ENCODE results near the gene TYSND1.
"Not testable (repeated sequence)": the region's sequence is repeated elsewhere in the genome, so short reads cannot be mapped to it uniquely, and the experiment has no call there.

Gene TYSND1

DNA sequence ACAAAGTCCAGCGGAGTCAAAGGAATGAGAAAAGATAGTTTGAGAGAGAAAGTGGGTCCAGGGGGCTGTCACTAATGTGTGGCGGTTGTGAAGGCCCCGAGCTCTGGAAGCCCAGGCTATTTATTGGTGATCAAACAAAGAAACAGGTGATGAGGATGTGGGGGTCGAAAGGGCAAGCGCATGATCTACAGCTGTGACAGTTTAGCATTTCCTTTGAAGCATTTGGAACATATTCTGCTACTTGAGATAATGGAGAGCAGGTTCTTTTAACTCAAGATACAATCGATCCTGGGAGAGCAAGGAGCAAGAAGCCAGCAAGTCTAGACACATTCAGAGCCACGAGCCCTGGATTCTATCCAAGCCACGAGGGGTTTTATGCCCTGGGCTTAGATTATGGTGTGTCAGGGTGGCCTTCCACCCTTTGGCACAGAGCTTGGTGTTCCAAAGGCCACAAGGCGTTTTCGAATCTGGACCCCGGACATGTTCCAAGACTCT, 45.4 kb downstream of the TYSND1 start:
- DNase-seq, result not testable (repeated sequence)

DNA sequence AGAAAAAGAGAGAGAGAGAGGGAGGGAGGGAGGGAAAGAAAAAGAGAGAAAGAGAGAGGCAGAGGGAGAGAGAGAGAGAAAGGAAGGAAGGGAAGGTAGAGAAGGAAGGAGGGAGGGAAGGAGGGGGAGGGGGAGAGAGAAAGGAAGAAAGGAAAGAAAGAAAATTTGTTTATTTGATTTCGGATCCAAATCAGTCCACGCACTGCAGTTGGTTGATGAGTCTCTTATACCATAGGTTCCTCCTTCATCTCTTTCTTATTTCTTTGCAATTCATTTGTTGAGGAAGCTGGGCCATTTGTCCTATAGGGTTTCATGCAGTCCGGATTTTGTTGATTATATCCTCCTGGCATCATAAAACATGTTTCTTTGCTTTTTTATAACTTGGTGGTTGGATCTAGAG, 48.2 kb downstream of the TYSND1 start:
- DNase-seq, result no peak

DNA sequence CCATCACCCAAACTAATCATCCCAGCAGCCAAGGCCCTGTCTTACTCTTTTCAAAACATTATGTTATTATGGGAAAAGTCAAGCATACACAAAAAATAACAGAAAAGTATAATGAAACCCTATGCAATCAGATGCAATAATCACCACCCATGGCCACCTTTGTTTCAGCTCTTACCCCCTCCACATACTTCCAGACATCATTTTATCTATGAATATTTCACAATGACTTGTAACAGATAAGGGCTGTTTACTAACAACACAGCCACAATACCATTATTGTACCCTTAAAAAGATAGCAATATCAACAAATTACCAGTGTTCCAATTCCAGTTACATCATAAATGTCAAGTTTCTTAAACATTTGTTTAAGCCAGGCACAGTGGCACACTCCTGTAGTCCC, 49.0 kb downstream of the TYSND1 start:
- DNase-seq, result no peak

DNA sequence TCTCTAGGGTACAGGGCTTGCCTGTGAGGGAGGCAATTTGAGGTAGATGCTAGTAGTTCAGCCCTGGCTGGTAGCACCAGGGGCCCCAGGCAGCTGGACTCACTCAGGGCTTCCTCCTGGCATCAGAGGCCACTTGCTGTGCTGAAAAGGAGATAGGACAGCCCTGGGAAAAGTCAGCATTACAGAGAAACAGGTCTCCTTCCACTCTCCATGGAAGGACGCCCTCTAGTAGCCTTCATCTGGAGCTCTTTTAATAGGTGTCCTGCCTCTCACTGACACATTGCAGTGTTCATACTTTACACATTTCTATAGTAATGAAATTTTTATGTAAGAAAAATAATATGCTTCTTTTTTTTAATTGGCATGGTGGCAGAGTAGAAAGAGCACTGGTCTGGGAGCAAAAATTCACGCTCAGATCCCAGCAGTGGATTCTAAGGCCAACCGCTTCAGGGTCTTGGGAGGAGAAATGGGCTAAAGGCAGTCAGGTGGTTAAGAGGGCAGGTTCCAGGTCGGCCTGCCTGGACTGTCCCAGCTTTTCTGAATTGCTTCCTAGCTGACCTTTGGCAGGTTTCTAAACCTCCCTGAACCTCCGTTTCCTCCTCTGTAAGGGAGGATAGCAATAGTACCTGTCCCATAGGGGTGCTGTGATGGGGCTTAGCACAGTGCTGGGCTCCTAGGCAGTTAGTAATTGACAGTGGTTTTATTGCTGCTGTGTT, 49.6 kb downstream of the TYSND1 start:
- DNase-seq, result no peak

DNA sequence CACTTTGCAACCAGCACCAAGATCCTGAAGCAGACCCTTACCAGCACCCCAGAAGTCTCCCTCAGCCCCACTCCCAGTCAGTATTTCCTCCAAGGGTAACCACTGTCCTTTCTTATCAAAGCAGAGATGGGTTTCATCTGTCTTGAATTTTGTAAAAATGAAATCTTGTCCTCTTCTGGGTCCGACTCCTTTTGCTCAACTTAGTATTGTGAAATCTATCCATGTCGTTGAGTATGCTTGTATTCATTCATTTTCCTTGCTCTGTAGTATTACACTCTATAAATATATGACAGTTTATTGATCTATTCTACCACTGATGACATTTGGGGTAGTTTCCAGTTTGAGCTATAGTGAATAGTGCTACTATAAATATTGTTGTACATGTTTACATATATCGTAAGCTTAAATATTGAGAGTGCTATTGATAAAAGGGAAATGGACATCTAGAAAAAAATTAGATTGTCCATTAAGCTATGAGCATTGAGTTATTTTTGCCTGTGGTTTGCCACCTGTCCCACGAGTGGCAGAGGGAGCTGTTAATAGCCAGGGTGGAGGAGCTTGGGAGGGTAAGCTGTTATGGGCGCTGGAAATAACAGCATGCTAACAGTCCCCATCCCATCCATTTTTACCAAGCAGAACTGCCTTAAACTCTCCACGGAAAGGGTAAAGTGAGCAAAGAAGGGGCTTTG, 50.3 kb downstream of the TYSND1 start:
- DNase-seq, result no peak

DNA sequence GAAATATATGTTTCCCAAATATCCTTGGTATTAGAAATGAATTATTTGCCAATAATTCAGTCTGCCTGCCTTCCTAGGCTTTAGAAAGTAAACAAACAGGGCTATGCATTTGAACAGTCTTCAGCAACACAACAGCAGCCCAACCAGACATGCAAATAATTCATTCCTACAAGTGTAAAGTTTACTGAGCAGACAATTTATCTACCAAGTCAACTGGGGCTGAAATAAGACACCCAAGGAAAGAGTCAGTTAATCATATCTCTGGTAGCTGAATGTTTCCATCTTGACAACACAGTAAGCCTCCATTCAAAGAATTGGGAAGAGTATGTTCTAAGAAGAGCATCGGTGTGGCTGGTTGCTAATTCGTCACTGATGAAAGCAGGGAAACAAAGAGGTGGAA, 52.2 kb downstream of the TYSND1 start:
- no peak for DNase-seq

DNA sequence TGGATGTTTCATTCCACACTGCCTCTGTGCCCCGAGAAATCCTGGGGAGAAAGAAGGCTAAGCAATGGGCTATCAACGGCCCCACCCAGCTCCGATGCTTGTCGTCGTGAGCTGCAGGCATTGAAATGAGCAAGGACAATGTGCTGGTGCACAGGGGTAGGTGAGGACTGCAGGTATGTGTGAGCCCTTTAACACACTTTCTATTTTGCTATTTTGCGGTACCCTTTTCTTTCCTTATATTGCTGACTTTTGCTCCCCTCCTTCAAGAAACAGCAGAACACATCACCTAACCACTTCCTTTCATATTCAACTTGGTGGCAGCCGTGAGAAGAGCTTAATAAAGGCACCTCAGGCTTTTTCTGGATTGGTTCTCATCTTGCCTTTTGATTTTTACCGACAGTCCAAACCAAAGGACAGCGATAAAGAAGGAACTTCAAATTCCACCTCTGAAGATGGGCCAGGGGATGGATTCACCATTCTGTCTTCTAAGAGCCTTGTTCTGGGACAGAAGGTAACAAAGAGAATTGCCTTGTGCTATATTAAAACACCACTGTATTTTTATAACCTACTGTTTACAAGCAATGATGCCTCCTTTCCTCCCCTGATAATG, 53.1 kb downstream of the TYSND1 start:
- DNase-seq, result no peak

DNA sequence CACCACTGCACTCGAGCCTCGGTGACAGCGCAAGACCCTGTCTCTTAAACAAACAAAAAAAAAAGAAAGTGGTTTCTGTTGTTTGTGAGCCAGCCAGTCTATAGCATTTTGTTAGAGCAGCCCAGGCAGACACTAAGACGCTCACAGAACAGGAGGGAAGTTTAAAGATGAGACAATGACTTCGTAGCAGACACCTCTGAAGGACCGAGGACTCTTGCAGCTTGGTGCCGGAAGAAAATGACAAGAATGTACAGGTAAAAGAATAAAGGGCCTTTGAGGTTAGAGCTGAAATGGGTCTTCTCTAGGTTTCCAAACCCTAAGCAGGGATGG, 54.1 kb downstream of the TYSND1 start:
- DNase-seq, result no peak

DNA sequence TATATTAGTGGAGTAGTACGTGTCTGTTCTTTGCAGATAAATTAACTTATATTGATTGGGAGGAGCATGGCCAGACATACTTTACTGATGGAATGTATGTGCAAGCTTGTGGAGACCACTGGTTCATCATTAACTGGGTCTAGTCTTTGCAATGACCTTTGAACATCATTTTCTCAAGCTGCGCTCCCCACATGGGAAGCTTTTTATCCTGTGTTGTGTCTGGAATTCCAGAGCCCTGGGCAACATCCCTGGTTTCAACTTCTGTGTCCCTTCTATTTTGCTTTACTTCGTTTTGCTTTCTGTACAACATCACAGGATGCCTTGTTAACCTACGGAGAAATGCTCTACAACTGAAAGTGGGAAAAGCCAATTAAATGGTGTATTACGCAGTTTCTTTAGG, 55.5 kb downstream of the TYSND1 start:
- DNase-seq, result no peak

DNA sequence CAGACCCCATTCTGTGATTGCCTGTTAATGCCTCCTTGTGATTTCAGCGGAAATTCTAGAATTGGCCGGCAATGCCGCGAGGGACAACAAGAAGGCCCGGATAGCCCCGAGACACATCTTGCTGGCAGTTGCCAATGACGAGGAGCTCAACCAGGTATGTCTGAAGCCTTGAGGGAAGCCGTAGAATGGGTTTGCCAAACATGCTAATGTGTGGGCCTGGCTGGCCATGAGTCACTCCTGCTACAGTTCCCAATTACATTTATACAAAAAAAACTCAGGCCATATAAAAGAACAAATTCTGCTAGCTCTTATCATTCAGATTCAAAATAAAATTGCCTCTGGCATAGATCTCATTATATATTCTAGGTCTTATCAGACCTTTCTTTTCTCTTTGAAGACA, 56.5 kb downstream of the TYSND1 start:
- no peak for DNase-seq

DNA sequence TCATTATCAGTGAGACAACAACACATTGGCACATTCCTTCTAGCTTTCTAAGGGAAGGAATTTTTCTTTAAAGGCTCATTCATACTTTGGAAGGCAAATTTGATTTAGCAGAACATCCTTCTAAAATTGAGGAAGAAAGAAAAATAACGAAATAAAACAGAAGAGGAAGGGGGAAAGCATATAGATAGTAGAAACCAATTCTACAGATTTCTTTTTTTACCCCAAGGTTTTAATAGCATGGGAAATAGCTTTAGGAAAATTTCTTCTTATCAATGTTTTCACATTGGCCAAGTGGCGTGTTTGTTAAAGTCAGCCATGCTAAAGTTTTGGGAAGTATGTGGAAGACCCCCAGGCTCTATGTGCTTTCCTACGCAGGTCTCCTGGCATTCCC, 58.2 kb downstream of the TYSND1 start:
- DNase-seq, result no peak

Data from NCI-H1694 treated with DMSO at 0.1 percent for 48 hours (cell line).